Activated naive CD4-positive, alpha-beta T cell (primary cell): ENCODE measurements around the gene PAX4.
"Not testable (repeated sequence)": the region's sequence is repeated elsewhere in the genome, so short reads cannot be mapped to it uniquely, and the experiment has no call there.

ENCODE experiments used
- DNase-seq, 4 experiments: peaks; one replicate each; lab custom pipeline; 2025; lab: John Stamatoyannopoulos, UW

Gene PAX4

DNA sequence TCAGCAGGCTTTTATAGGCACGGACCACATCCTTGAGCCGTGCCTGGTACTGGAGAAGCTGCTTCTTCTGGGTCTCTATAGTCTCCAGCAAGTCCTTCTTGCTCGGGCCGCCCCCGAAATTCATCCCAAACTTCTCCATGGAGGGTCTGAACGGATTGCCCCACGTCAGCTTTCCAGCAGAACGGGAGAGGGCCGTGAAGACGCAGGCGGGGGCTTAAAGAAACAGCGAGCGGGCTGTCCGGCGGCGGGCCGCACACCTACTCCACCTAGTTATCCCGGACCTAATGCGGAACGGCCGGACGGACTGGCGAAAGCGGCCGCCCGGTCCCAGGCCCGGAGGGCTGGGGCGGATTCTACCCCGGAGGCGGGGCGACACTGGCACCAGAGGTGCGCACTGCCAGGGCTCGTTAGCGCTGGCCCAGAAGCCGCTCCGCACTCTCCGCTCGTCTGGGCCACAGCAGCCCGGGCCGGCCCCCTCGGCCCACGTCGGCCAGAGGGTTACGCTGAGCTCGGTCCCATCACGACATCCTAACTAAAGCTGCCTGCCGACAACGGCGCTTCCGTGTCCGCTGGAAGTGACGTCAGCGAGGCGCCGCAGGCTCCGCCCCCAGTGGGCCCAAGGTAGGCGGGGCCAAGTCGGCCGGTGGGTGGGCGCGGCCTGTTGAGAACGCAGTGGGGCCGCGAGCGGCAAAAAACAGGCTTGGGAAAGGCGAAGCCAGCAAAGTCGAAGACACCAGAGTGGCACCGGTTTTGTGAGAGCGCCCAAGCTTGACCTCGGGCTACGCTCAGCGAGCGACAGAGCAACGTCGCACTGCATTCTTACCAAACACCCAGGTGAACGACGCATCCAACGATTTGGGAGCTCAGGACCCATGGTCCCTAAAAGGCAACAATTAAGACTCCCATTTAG, 32.6 kb downstream of the PAX4 start, which contains the start of gene GCC1:
GCC1 (minus strand) TSS at position 553 of the 910 bp plus-strand sequence; CDS start at position 139, 414 bp downstream.
- peak; percentile 84 to 92 (median 88) for DNase-seq

DNA sequence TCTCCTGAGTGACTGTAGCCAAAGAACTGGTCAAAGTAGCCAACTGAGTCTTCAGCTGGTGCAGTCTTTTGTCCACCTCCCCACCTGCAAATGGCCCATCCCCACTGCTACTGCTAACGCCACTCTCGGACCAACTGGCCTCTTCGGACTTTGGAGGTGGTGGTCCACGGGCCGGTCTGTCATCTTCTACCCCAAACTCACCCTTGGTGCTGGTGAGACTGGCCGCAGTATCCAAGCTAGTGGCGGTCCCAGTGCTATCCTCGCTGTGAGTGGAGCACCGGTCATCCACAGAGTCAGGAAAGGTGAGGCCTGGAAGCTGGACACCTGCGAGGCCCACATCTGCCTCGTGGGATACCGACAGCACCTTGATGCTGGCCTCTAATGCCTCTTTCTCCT, 33.3 kb downstream of the PAX4 start:
- DNase-seq: no peak

GRCh38 chr7:127582361-127582760, 35.6 kb downstream of the PAX4 start:
- no peak for DNase-seq

DNA sequence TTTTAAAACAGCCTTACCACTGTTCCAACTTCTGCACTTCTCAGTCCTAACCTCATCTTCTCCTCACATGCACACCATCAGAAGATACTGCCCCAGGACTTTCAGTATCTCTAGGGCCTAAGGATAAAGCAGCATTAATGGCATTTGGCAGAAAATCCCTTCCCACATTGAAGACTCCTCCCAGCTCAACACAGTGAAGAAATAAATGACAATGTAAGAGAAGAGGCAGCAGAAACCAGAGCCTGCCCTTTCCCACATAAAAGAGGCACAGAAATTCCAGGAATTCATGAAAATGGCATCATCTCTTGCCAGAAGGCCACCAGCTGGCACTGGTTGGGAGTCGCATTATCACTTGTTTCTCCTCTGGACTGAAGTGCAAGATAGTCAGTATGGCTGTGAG, 36.2 kb downstream of the PAX4 start:
- DNase-seq: no peak

DNA sequence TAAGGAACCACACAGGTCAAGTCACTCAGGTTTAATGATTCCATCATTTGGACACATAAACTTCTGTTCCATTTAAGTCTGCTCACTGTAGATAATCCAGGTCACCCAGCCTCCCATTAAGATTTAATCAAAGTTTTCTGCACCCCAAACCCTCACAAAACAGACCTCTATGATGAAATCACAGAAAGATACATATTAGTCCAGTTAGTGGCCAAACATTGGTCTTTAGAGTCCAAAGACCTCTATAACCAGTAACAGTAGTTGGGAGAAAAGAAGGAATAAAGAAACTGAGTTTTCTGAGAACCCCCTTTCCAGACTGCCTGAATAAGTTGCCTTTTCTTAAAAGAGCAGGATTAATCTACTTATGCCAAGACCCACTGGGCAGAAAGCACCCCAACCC, 37.3 kb downstream of the PAX4 start:
- DNase-seq: no peak

- no peak for DNase-seq
These were observed 39.1 kb downstream of the PAX4 start for GRCh38 chr7:127578711-127579275.

DNA sequence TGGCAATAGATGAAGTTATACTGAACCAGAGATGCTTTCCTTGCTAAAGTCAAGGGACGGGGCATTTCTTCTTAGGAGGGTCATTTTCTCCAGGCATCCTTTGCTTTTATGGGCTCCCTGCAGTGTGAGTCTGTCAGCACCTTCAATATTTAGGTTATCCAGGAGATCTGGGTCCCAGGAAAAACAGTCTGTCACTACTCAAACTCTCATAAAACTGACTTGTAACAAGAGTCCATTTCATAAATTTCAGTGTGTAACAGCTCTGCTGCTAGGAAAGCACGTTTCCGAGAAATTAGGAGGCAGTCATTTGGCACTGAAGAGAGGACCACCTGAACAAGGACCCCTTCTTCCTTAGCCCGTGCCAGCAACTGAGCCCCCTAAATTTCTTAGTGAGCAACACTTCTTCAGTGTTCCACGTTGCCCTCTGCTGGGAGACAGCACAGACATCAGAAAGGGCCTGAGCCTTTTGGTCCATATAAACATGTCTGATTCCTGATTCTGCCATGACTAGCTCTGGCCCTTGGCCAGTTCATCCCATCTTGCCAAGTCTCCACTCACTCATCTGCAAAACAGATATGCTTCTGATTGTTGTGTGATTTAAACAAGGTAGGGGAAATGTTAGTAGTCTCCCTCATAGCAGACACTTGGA, 39.8 kb downstream of the PAX4 start:
- DNase-seq: no peak

DNA sequence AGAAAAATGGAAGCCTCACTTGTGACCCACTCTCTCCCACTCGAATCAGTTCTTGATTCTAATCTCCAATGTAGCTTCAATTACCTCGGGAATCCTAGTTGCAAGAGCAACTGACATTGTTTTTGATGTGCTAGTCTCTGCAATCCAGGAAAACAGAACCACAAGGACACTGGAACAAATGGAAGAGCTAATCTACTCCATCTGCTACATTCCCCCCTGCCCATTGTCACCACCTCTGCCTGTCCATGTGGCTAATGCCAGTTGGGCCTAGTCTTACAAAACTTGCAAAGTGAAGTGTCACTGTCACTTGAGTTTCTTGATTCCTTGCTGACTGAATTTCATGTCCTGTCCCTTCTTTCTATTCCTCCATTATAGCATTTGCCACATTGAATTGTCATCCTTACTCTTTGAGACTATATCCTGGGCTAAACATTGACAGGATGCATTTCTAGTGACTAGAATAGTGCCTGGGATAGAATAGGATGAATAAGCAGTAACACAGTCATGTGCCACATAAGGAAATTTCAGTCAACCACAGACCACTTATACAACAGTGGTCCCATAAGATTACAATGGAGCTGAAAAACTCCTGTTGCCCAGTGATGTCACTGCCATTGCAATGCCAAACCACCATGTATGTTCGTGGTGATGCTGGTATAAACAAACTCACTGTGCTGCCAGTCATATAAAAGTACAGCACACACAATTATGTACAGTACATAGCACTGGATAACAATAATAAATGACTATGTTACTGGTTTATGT, 46.0 kb downstream of the PAX4 start:
- no peak for DNase-seq

- not testable (repeated sequence) for DNase-seq
These were observed 49.9 kb downstream of the PAX4 start for GRCh38 chr7:127568034-127568433.

DNA sequence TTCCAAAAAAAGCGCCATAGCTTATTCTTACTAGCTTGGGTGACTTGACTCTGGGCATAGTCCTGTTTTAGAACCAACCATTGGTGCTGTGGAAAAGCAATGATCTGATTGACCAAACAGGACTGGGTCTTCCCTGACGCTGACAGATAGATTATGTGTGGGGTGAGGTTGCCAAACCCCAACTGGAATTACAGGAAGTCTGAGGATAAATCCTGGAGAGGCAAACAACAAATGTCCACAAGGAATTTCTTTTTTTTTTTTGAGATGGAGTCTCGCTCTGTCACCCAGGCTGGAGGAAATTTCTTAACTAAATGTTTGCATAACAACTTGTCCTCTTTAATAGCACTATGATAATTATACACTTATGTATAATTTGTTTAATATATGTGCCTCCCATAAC, 51.7 kb downstream of the PAX4 start:
- DNase-seq: no peak
